Left lobe of liver (tissue), 2 donors: ENCODE data around the gene PURA. TPM values are rescaled to one million over a fixed set of nuclear protein-coding genes. Genes with fewer than 3 reads are reported as not detected.

ENCODE experiments used
- ATAC-seq: fragments of 200-7000 bp; cut with Tn5 transposase; one replicate; pipeline ENCODE4 v1.9.1; 2020; ENCODE audit warnings: mild to moderate bottlenecking, moderate library complexity
- DNase-seq: peaks from one replicate; pipeline ENCODE4 v3.0.0-alpha.2; 2020; ENCODE audit warnings: low spot score
- total RNA-seq: library from RNA; stranded (reverse); gene quantifications from one replicate; pipeline ENCODE4 v1.2.1, GENCODE V29; 2021
- donor health status: DM: no; HTN: no; CAD: no; lungs with moderate emphysema.
- donor health status: DM: no; HTN: yes; CAD: no.

Gene PURA
- 12.7 TPM for total RNA-seq

DNA sequence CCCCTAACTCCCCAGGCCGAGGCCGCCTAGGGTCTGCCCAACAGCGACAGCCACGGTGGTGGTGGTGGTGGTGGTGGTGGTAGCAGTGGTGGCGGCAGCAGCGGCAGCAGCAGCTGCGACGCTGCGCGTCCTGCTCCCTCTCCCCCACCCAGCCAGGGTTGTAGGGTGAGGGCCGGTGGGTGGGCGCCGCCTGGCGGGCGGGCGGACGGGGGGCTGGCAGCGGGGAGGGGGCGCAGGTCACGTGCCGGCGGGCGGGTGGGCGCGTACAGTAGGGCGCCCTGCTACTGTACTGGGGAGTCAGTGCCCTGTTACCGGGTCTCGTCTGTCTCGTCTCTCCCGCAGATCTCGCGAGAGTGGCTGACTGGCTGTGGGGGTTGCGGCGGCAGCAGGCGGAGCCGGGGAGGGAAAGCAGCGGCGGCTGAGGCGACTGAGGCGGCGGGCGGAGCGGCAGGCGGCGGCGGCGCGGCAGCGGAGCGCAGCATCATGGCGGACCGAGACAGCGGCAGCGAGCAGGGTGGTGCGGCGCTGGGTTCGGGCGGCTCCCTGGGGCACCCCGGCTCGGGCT lies at the start of gene PURA:
Gene PURA, plus strand, starts transcription at position 411 of the 565 bp plus-strand sequence. Its CDS starts 73 bp downstream, at position 484.
- ATAC-seq = peak; percentile 86
- peak; percentile 94 for DNase-seq

DNA sequence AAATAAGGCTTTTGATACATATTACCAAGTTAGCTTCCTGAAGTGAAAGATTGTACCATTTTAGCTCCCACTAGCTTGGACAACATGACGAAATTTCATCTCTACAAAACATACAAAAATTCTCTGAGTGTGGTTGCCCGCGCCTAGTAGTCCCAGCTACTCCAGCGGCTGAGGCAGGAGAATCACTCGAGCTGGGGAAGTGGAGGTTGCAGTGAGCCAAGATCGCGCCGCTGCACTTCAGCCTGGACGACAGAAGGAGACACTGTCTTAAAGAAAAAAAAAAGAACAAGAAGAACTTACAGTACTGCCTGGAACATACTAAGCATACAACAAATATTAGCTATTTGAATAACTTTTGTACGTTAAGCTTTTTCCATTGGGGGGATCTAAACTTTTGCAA lies 41.1 kb upstream of the PURA start:
- no peak for ATAC-seq
- no peak for DNase-seq

DNA sequence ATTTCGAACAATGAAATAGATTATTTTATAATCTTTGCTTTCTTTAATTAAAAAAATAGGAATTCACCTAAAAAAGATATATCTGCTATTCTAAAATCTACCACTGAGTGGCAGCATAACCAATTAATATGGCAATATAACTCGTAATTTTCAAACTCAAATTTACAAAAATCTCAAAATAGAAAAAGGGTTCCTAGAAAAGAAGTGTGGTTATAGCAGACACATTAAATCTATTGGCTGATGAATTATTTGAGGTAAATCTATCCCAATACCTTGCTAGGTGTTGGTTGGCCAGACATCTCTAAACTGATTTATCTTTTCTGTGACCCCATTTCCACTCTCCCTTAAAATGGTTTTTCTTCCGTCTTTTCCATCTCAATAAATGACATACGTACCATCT lies 40.6 kb upstream of the PURA start:
- DNase-seq (no peak), ATAC-seq (peak; percentile 35)

DNA sequence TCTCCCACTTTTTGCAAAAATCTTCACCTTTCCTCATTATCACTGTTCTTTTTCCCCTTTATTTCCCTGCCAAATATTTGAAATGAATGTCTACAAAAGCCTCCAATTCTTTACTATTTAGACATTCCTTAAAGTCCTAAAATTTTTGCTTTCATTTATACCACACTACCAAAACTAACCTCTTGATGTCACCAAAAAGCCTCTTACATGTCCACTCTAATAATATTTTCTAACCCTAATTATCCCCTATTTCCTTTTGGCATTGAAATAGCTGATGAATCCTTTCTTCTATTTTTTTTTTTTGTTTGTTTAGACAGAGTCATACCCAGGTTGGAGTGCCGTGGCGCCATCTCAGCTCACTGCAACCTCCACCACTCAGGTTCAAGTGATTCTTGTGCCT lies 38.5 kb upstream of the PURA start:
- ATAC-seq = peak; percentile 61

DNA sequence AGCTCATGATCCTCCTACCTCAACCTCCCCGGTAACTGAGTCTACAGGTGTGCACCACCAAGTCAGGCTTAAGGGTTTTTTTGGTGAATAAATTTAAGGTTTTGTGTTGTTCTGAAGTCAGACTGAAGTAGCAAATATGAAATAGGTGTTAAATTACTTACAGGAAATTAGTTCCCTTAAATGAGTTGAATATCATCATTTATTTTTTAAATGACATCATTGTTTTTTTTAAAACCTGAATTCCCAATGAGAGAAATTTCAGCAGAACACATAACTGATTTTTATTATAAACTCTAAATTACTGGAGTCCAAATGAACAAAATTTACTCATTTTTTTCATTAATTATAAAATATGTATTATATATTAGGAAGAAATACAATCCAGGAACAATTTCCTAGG lies 37.8 kb upstream of the PURA start:
- ATAC-seq (no peak), DNase-seq (no peak)

More for the DNA sequence above, 38.5 kb upstream of the PURA start:
- no peak for DNase-seq

DNA sequence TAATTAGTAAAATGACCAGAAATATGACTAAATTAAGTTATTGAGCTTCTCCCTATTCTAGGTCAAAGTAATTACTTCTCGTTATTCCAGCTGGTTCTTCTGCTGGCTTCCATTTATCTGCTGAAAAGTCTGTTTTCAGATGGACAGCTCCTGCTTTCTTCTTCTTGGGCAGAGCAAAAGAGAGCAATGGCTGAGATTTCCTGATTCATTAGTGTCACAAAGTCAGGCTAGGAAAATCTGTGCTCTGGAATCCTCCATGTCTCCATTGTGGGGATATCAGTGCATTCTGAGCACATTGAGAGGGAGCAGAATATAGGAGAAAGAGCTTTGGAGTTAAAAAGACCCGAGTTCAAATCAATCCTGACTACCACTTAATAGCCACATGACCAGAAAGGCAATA lies 37.1 kb upstream of the PURA start:
- no peak for DNase-seq
- no peak for ATAC-seq

DNA sequence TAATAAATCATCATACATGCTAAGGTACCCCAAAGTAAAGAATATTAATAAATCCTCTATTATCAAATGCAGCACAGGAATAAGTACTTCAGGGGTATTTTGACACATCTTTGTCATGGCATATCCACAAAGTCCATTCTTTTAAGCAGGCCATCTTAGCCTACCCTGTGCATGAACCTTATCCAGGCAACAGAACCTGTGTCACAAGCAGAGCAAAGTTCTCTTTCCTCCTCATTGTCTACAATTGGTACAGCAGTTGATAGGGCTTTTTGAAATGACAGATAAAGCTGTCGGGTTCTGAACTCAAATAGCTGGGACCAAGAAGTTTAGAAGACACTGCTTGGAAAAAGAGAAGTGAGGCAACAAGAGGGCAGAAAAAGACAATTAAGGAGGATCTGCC lies 30.8 kb upstream of the PURA start:
- DNase-seq = no peak
- ATAC-seq = peak; percentile 64

DNA sequence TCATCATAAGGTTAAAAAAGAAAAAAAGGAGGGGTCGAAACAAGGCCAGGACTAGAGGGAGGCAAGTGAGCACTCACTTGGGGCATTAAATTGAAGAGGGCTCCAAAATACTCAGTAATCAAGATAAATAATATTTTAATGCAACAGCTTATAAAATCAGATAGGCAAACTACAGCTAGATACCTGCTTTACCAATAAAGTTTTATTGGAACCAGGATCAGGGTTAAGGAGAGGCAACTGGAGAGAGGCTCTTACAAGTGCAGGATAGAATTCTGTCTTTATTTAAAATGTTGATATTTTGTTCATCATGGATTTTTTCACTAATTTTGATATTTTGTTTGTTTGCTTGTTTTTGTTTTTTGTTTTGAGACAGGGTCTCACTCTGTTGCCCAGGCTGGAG lies 30.3 kb upstream of the PURA start:
- ATAC-seq = no peak
- no peak for DNase-seq

DNA sequence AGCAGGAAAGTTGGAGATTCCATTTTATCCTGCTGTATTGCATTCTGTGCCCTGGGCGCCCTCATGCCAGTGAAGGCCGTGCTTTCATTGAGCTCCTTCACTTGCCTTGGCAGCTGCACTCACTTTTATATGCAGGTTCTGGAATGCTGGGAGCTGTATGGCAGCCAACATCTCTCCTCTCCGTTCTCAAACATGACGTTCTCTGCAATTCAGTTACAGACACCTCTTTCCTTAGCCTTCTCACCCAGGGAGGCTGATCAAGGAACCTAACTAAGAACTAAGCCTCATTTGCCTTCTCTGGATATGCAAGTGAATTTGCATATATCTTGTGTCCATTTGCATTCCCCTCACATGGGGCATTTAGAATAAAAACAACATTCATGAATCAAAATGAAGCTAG lies 29.4 kb upstream of the PURA start:
- ATAC-seq (no peak), DNase-seq (no peak)

DNA sequence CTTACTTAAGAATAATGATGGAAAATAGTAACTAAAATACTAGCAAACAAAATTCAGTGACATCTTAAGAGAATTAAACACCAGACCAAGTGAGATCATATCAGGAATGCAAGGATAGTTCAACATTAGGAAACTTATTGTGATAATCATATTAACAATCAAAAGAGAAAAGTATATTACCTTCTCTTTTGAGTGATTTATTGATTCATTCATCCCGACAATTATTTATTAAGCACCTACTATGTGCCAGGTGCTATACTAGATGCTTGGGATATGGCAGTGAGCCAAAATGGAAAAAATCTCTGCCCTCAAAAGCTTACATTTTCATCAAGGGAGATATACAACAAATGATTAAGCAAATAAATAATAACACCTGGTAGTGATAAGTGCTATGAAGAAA lies 23.7 kb upstream of the PURA start:
- no peak for DNase-seq
- ATAC-seq = no peak

DNA sequence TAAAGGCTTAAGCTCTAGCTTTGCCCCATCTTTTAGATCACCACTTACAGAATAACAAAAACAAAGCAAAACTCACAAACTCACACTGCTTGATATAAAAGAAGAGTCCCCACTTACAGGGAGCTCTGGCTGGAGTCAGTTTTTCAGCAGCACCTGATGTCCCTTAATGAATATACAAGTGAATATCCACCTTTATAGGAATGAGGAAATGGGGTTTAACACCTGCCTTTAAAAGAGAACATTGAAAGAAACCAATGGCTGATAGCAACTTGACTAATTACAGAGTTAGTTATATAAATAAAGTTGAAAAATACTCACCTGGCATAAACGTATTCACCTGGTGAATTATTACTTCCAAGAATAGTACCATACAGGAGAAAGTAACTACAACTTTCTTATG lies 20.7 kb upstream of the PURA start:
- DNase-seq = no peak
- no peak for ATAC-seq

DNA sequence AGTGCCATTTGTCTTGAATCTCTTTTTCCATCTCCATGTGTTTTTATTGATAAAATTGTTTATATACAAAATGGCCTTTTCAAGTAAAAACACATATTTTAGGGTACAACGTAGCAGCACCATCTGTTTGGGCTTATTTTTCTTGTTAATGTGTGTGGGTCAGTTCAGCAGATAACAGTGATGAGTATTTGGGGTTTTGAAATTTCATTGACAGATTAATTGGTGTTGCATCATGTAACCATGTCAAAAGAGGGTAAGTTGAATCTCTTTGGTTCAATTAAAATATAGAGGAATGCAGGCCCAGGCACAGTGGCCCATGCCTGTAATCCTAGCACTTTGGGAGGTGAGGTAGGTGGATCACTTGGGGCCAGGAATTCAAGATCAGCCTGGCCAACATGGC lies 20.0 kb upstream of the PURA start:
- DNase-seq (no peak), ATAC-seq (no peak)

DNA sequence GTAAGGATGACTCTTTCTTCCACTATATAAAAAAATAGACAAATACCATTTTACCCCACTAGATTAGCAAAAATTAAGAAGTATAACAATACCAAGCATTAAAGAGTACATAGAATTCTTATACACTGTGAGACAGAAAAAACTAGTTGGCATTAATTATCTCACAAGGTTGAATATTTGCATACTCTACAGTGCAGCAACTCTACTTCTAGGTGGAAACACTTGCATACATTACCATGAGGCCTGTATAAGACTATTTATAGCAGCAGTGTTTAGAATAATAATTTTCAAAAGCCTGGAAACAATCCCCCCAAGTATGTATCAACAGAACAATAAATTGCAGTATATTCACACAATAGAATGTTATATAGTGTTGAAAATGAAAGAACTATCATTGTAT lies 19.0 kb upstream of the PURA start:
- no peak for DNase-seq
- ATAC-seq = no peak

DNA sequence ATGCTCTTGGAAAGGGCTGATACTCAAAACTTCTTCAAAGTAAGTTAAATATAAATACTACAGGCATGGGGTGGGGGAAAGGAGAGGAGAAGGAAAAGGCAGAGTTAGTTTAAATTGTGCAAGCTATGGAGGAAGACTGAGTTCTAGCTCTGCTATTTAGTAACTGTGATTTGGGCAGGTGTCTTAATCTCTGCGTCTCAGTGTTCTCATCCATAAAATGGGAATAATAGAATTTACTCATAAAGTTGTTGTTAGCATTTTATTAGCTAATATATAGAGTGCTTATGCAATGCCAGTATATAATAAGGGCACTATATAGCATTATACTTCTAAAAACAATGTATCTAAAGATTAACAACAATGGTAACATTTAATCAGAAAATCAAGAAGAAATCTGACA lies 12.7 kb upstream of the PURA start:
- ATAC-seq (no peak), DNase-seq (no peak)

DNA sequence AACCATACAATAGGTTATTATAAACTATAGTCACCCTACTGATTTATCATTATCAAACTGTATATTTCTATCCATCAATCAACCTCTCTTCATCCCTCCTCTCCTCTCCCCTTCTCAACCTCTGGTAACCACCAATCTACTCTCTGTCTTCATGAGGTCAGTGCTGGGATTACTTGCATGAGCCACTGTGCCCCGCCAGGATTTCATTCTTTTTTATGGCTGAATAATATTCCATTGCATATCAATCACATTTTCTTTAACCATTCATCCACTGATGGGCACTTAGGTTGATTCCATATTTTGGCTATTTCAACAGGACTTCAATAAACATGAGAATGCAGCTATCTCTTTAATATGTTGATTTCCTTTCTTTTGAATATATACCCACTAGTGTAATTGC lies 10.8 kb upstream of the PURA start:
- ATAC-seq (no peak), DNase-seq (no peak)

DNA sequence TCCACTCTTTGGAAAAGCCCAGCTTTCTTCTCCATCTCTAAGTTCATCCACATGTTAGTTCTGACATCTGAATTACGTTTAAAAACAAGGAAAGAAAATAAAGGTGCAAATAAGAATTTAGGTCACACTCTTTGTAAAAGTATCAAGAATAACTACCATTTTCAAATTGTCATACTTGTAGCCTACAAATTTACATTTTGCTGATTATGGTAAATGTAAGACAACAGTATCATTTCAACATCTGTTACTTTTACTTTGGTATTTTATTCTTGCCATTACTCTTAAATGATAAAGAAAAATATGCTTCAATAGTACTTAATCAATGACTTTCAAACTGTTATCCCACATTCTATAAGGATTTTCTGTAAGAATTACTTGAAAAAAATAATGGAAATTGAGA lies 9.8 kb upstream of the PURA start:
- no peak for ATAC-seq

DNA sequence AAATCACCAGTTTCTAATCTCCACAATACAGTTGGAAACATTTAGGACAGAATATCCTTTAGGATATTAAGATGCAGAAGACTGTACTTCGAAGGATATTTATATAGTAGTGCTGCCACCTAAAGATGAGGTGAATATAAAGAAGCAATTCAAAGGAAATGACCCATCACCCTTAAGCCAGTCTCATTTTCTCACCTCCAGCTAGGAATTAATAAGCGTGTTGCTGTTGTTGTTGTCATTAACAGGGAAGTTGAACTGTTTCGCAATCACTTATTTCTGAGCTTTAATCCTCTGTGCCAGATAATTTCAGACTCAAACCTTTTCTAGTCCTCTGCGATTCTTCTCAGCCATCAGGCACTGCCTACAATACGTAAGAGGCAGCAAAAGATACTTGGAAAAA lies 7.8 kb upstream of the PURA start:
- DNase-seq (no peak), ATAC-seq (no peak)

More for the DNA sequence above, 9.8 kb upstream of the PURA start:
- no peak for DNase-seq

DNA sequence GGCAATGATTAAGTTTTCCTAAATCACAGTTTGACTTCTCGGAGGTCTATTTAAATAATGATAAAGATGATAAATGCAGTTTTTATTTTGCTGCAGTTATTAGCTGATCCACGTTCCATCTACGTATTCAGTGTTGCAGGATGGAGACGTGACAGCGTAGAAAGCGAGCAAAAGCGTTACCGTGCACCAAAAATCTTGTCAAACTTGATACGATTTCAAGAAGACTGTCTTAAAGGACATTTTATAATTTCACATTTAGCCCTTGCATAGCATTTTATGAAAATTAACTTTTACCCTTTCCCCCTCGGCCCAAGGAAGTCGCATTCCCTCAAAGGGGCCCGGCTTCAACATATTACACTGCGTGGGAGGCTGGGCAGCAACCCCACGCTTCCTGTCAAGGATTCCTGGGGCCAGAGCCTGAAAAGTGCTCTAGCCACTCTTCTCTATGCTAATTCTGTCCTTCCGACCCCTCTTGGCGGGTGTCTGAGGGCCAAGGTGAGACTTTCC lies 7.1 kb upstream of the PURA start:
- DNase-seq (no peak), ATAC-seq (no peak)

DNA sequence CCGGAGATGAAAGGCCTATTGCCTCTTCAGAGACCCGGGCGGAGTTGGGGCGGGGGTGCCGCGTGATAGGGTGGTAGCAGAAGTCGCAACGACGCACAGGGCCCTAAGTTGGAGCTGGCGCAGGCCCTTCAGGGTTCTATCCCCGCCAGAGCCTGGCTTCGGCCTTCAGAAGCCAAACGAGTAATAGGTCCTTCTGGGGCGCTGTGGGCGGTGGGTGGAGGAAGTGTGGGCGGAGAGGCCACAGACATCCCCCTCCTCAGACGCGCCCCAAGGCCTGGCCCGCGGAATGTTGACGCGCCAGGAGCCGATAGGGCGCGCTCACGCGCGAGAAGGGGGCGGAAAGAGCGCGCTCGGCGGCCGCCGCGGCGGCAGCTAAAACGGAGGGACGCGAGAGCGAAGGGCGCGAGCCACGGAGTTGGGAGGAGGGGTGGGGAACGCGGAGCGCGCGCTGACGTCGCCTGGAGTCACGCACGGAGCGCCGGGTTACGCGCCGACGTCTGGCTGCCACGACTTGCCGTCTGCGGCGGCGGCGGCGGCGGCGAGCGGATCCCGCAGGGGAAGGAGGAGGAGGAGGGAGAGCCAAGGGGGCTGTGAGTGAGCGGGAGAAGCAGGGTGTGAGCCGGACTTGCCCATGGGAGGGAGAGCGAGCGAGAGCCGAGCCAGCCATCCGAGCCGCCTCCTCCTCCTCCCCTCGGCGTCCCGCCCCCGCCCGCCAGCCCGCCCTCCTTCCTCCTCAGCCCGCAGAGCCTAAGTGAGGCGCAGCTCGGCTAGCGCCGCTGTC lies 6.4 kb upstream of the PURA start:
- ATAC-seq (peak; percentile 90), DNase-seq (peak; percentile 96)

DNA sequence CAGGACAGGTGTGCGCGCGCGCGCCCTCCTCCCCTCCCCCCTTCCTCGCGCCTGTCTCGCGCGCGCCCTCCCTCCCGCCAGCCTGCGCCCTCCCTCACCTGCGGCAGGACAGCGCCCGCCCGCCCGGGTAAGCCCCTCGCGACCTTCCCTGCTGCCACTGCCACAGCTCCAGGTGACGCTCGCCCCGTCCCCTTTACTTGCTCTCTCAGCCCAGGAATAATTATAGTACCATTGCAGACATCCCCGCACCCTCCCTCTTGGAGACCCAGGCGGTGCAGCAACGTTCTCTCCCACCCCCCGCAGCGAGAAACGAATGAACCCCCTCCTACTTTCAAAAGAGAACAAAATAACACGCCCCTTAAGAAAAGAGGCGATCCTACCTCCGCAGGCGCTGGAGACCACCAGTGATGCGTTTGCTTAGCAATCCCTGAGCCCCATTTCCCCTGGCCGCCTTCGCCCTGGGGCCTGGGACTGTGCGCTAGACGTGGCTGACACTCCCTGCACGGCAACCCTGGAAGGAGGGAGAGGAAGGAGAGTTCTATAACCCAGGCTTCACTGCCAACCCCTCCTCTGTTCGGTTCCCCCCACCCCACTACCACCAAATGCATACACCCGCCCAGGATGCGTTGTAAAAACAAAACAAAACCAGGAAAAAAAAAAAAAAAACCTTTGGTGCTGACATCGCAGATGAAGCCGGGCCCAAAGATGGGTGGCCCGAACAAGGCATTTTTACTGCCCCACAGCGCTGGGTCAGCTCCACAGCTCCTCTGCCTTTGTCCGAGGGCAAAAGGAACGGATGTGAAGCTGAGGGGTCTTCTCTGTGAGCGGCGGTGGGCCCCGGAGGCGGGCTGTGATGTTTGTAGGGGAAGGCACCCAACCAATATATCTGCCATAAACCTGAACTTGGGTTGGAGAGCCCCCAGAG lies 5.6 kb upstream of the PURA start:
- ATAC-seq (peak; percentile 24), DNase-seq (no peak)

DNA sequence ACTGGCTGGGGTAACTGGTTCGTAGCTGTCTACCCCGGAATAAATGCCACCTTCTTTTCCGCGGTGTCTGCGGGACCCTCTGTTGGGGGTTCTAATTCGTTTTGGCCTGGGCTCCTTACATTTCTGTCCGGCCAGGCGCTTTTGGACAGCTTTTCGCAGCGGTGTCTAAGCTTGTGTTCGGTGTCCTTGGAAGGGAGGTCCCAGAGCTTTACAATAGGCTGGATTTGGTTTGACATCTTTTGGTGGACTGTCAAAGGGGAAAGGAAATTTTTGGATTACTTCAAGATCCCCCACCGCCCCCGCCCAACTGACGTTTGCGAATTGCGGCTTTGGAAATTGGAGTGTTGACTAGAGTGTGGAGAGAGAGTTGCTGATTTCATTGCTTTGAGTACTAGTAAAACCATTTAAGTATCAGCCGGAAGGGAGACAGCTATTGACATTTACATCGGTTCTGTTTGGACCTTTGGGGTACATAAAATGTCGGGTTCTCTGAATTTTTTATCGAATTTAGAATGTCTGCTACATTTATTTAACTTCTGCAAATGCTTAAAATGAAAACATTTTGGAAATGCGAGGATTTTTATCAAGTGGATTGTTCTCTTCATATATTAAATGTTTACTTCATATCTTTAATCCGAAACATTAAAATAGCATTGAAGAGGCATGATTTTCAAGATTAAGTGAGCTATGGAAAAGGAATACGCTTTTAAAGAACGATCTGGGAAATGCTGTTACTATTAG lies 4.7 kb upstream of the PURA start:
- no peak for DNase-seq
- ATAC-seq = no peak
